Fibroblast of lung (primary cell): Measurements from ENCODE around the gene IAPP. TPM values are rescaled to one million over a fixed set of nuclear protein-coding genes. Genes with fewer than 3 reads are reported as not detected.

Experiments
- DNase-seq, 2 donors: peaks; one replicate each; pipeline versions ENCODE4 v3.0.0 to v3.0.0-alpha.2; 2010; ENCODE audit warnings: low read depth in 2 of 2
- H2AFZ ChIP-seq: 2 replicates; pipeline ENCODE4 v1.5.1; 2012; ENCODE audit warnings: low read length, control low read depth, inconsistent platforms
- H3K27ac ChIP-seq: 2 replicates; pipeline ENCODE4 v1.5.1; 2011; ENCODE audit warnings: low read length, control low read depth; ENCODE audit not compliant: insufficient read depth
- H3K27me3 ChIP-seq: 2 replicates; pipeline ENCODE4 v1.5.1; 2011; ENCODE audit warnings: mild to moderate bottlenecking, low read length; ENCODE audit not compliant: control insufficient read depth, insufficient read depth
- H3K36me3 ChIP-seq: 2 replicates; pipeline ENCODE4 v1.5.1; 2011; ENCODE audit warnings: low read length; ENCODE audit not compliant: control insufficient read depth, insufficient read depth
- H3K4me1 ChIP-seq: 2 replicates; pipeline ENCODE4 v1.5.1; 2011; ENCODE audit warnings: low read length; ENCODE audit not compliant: control insufficient read depth, insufficient read depth; ENCODE audit errors: extremely low read depth
- H3K4me2 ChIP-seq: 2 replicates; pipeline ENCODE4 v1.5.1; 2011; ENCODE audit warnings: low read length, control low read depth; ENCODE audit not compliant: insufficient read depth; ENCODE audit errors: extremely low read depth
- H3K4me3 ChIP-seq, 4 experiments: fragments of 200-600 bp in 1 of 4; sonication (generic) in 1 of 4; replicated peaks in 1 of 4; 2 replicates each; pipeline ENCODE4 v1.5.1; 2011 to 2016; ENCODE audit warnings: low read length in 4 of 4, low read depth in 3 of 4, mild to moderate bottlenecking in 3 of 4, control low read depth in 2 of 4, inconsistent platforms in 1 of 4, mixed read lengths in 1 of 4; ENCODE audit not compliant: insufficient read depth in 1 of 4; ENCODE audit errors: control extremely low read depth in 1 of 4
- H3K79me2 ChIP-seq: 2 replicates; pipeline ENCODE4 v1.5.1; 2012; ENCODE audit warnings: mild to moderate bottlenecking, low read length, inconsistent platforms; ENCODE audit not compliant: control insufficient read depth, insufficient read depth
- H3K9ac ChIP-seq: 2 replicates; pipeline ENCODE4 v1.5.1; 2011; ENCODE audit warnings: mild to moderate bottlenecking, low read length, control low read depth; ENCODE audit not compliant: insufficient read depth
- H3K9me3 ChIP-seq: 2 replicates; pipeline ENCODE4 v1.5.1; 2012; ENCODE audit warnings: low read depth, low read length; ENCODE audit not compliant: control insufficient read depth, insufficient read depth
- H4K20me1 ChIP-seq: 2 replicates; pipeline ENCODE4 v1.5.1; 2011; ENCODE audit warnings: low read length; ENCODE audit not compliant: control insufficient read depth, insufficient read depth; ENCODE audit errors: extremely low read depth
- CTCF ChIP-seq, 2 donors: IDR thresholded peaks in 1 of 2; conservative IDR thresholded peaks in 1 of 2; 1 replicate in 1 of 2; 2 replicates in 1 of 2; pipeline ENCODE4 v1.5.1; 2011 to 2012; ENCODE audit warnings: low read length in 2 of 2, control low read depth in 1 of 2, inconsistent platforms in 1 of 2, low read depth in 1 of 2, mild to moderate bottlenecking in 1 of 2
- EZH2 ChIP-seq: IDR thresholded peaks from 2 replicates; pipeline ENCODE4 v1.5.1; 2012; ENCODE audit warnings: low read length, control low read depth, mild to moderate bottlenecking; ENCODE audit errors: missing control alignments
- polyA plus RNA-seq, 2 donors: library from polyadenylated mRNA; depleted of rRNA in 1 of 2; stranded (reverse) in 1 of 2; unstranded in 1 of 2; fragments of >200 nt; gene quantifications; 2 replicates each; pipeline ENCODE4 v1.2.1, GENCODE V29; 2011 to 2012; ENCODE audit warnings: missing spikeins in 1 of 2
- total RNA-seq: library from RNA; depleted of rRNA; stranded (reverse); fragments of >200 nt; gene quantifications from 2 replicates; pipeline ENCODE4 v1.2.1, GENCODE V29; 2014

IAPP gene
- total and polyA plus RNA-seq, 2 donors (not counting 1 experiment from before 2014, with no cell fraction given), result not detected

GRCh38 chr12:21328578-21328977 lies 44.1 kb upstream of the IAPP start:
- no peak overlapping the region for H3K9ac ChIP-seq
- TF ChIP-seq EZH2 (no peak), CTCF (conservative IDR thresholded peaks at IDR 0.05 in 1 of 2, IDR thresholded peaks at IDR 0.05 in 1 of 2; ENCODE audit: low read depth in 1 of 2, low read length in 2 of 2) (no peak)
- no peak overlapping the region for H2AFZ ChIP-seq
- no peaks in the 10 kb centered on the region for H3K4me1 ChIP-seq
- no peaks in the 10 kb centered on the region for H4K20me1 ChIP-seq
- H3K9me3 ChIP-seq, result no peaks in the 10 kb centered on the region
- H3K4me3 ChIP-seq, result no peak overlapping the region
- H3K36me3 ChIP-seq, result no peaks in the 10 kb centered on the region
- H3K79me2 ChIP-seq, result no peaks in the 10 kb centered on the region
- no peaks in the 10 kb centered on the region for H3K27me3 ChIP-seq
- DNase-seq, result no peak
- no peak overlapping the region for H3K4me2 ChIP-seq
- H3K27ac ChIP-seq, result no peak overlapping the region

- H3K27ac ChIP-seq, result no peak overlapping the region
- H3K36me3 ChIP-seq, result no peaks in the 10 kb centered on the region
- no peaks in the 10 kb centered on the region for H3K9me3 ChIP-seq
- H3K4me3 ChIP-seq, result no peak overlapping the region
- DNase-seq, result peak; percentile 4 to 18
- TF ChIP-seq CTCF (conservative IDR thresholded peaks at IDR 0.05 in 1 of 2, IDR thresholded peaks at IDR 0.05 in 1 of 2; ENCODE audit: low read depth in 1 of 2, low read length in 2 of 2) (no peak), EZH2 (no peak)
- H3K9ac ChIP-seq, result no peak overlapping the region
- no peak overlapping the region for H3K4me2 ChIP-seq
- no peaks in the 10 kb centered on the region for H4K20me1 ChIP-seq
- H3K79me2 ChIP-seq, result no peaks in the 10 kb centered on the region
- H3K4me1 ChIP-seq, result no peaks in the 10 kb centered on the region
- no peak overlapping the region for H2AFZ ChIP-seq
- no peaks in the 10 kb centered on the region for H3K27me3 ChIP-seq
These were observed 41.9 kb upstream of the IAPP start for GRCh38 chr12:21330682-21331253.

GRCh38 chr12:21334771-21335325 lies 37.9 kb upstream of the IAPP start, which contains the start of gene SLCO1A2:
Gene SLCO1A2, minus strand, starts transcription at chr12:21334917. Its CDS starts 270 bp downstream, at chr12:21334647.
- Histone ChIP-seq H3K9me3 (no peaks in the 10 kb centered on the region), H3K27me3 (no peaks in the 10 kb centered on the region), H3K27ac (no peak within 1 kb of the TSS), H3K9ac (no peak within 1 kb of the TSS), H4K20me1 (no peaks in the 10 kb centered on the region), H3K36me3 (no peaks in the 10 kb centered on the region), H3K4me3 (no peak within 1 kb of the TSS), H3K79me2 (no peaks in the 10 kb centered on the region), H3K4me2 (no peak within 1 kb of the TSS), H3K4me1 (no peaks in the 10 kb centered on the region), H2AFZ (no peak within 1 kb of the TSS)
- TF ChIP-seq CTCF (conservative IDR thresholded peaks at IDR 0.05 in 1 of 2, IDR thresholded peaks at IDR 0.05 in 1 of 2; ENCODE audit: low read depth in 1 of 2, low read length in 2 of 2), result no peak
- TF ChIP-seq EZH2, result no peak
- DNase-seq, result no peak
